ENCODE data around the gene CWC27.

Gene CWC27

GRCh38 chr5:65035211-65036206 is 266.8 kb downstream of the CWC27 start:
- peak; percentile 64 for DNase-seq (ENCODE audit: low read depth, low spot score)

GRCh38 chr5:65037831-65038815 is 269.4 kb downstream of the CWC27 start:
- DNase-seq (ENCODE audit: low read depth, low spot score) = peak; percentile 59

GRCh38 chr5:65041296-65042158 is 272.8 kb downstream of the CWC27 start:
- no peak for DNase-seq (ENCODE audit: low read depth, low spot score)

GRCh38 chr5:65043843-65044359 is 275.2 kb downstream of the CWC27 start:
- DNase-seq (ENCODE audit: low read depth, low spot score) = no peak

- DNase-seq (ENCODE audit: low read depth, low spot score) = no peak
Observed at GRCh38 chr5:65047225-65047624, 278.5 kb downstream of the CWC27 start.

- no peak for DNase-seq (ENCODE audit: low read depth, low spot score)
Observed at GRCh38 chr5:65047948-65048690, 279.4 kb downstream of the CWC27 start.

GRCh38 chr5:65050140-65050539 is 281.4 kb downstream of the CWC27 start:
- no peak for DNase-seq (ENCODE audit: low read depth, low spot score)

- DNase-seq (ENCODE audit: low read depth, low spot score) = no peak
Observed at GRCh38 chr5:65050826-65051498, 282.2 kb downstream of the CWC27 start.

GRCh38 chr5:65055938-65056337 is 287.2 kb downstream of the CWC27 start:
- no peak for DNase-seq (ENCODE audit: low read depth, low spot score)

GRCh38 chr5:65059681-65060598 is 291.2 kb downstream of the CWC27 start:
- no peak for DNase-seq (ENCODE audit: low read depth, low spot score)

- DNase-seq (ENCODE audit: low read depth, low spot score) = no peak
Observed at GRCh38 chr5:65061250-65061973, 292.7 kb downstream of the CWC27 start.

GRCh38 chr5:65061974-65062353 is 293.2 kb downstream of the CWC27 start:
- no peak for DNase-seq (ENCODE audit: low read depth, low spot score)

GRCh38 chr5:65062469-65063083 is 293.8 kb downstream of the CWC27 start:
- no peak for DNase-seq (ENCODE audit: low read depth, low spot score)

- no peak for DNase-seq (ENCODE audit: low read depth, low spot score)
Observed at GRCh38 chr5:65065001-65065511, 296.3 kb downstream of the CWC27 start.

GRCh38 chr5:65066387-65067146 is 297.8 kb downstream of the CWC27 start:
- no peak for DNase-seq (ENCODE audit: low read depth, low spot score)

GRCh38 chr5:65067147-65067506 is 298.4 kb downstream of the CWC27 start:
- no peak for DNase-seq (ENCODE audit: low read depth, low spot score)
